ENCODE results near the gene PCDHGA8. TPM values are rescaled to one million over a fixed set of nuclear protein-coding genes. Genes with fewer than 3 reads are reported as not detected.

The PCDHGA8 gene
- total RNA-seq (2022; extraction: Qiagen RNA extraction): 0.02 to 0.08 TPM (median 0.03 TPM) in 5 replicates

GRCh38 chr5:141392429-141393198 is at the start of gene PCDHGA8:
Gene PCDHGA8 (plus strand): TSS chr5:141392633. CDS start chr5:141392814, 181 bp downstream.

GRCh38 chr5:141343242-141343952 is 49.0 kb upstream of the PCDHGA8 start, which contains the start of gene PCDHGA3:
Gene PCDHGA3 (plus strand): TSS chr5:141343829. CDS start chr5:141344034, 205 bp downstream.

GRCh38 chr5:141349917-141350619 is 42.4 kb upstream of the PCDHGA8 start, which contains the start of gene PCDHGB1:
Gene PCDHGB1 (plus strand): TSS chr5:141350099. CDS start chr5:141350261, 162 bp downstream.

GRCh38 chr5:141354900-141355469 is 37.4 kb upstream of the PCDHGA8 start, which contains the start of gene PCDHGA4:
Gene PCDHGA4 (plus strand): TSS chr5:141355021. CDS start chr5:141355108, 87 bp downstream.

DNA sequence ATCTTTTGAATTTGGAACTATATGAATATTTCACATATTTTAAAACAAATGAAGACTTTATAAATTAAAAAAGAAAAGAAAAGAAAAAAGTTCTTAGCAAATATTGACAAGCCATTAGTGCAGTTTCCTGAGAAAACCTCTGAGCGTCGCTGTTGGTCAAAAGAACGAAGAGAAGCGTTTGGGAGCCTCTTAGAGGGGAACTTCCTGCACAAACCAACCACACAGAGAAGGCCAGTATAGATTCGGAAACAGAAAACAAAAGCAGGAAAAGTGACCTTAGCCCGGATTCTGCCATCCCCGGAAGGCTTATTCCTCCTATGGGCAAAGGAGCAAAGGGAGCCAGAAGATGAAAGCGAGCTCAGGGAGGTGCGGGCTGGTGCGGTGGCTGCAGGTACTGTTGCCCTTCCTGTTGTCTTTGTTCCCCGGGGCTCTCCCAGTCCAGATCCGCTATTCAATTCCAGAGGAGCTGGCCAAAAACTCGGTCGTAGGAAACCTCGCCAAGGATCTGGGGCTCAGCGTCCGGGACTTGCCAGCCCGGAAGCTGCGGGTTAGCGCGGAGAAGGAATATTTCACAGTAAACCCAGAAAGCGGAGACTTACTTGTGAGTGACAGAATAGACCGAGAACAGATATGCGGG is 32.5 kb upstream of the PCDHGA8 start, which contains the start of gene PCDHGB2:
PCDHGB2 (plus strand) TSS at position 205 of the 637 bp plus-strand sequence; CDS start at position 347, 142 bp downstream.

GRCh38 chr5:141363952-141364660 is 28.3 kb upstream of the PCDHGA8 start, which contains the start of gene PCDHGA5:
Gene PCDHGA5 (plus strand): TSS chr5:141364162. CDS start chr5:141364331, 169 bp downstream.

DNA sequence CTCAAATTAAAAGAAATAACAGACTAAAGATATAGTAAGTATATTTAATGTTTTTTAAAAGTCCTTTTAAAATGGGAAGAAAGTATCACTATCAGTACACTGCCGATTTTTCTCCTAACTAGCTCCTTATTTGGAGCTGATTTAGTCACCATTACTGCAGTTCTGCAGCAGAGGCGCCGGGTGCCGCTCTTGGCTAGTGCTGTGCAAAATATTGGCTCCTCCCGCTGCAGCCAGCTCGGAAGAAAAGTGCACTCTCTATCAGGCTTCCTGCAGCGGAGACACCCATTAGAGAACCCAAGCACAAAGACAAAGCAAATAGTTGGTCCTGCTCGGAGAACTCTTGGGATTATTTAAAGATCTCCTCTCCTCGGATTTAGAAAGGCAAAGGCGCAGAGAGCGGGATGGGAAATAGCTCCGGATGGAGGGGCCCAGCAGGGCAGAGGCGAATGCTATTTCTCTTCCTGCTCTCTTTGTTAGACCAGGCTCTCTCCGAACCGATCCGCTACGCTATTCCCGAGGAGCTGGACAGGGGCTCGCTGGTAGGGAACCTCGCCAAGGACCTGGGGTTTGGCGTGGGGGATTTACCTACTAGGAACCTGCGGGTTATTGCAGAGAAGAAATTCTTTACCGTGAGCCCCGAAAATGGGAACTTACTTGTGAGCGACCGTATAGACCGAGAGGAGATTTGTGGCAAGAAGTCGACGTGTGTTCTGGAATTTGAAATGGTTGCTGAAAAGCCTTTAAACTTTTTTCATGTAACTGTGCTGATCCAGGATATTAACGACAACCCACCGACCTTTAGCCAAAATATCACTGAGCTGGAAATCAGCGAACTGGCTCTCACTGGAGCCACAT is 22.2 kb upstream of the PCDHGA8 start, which contains the start of gene PCDHGB3:
PCDHGB3 (plus strand) TSS at position 249 of the 855 bp plus-strand sequence; CDS start at position 402, 153 bp downstream.

GRCh38 chr5:141373673-141374317 is 18.6 kb upstream of the PCDHGA8 start, which contains the start of gene PCDHGA6:
Gene PCDHGA6 (plus strand): TSS chr5:141373891. CDS start chr5:141374084, 193 bp downstream.

DNA sequence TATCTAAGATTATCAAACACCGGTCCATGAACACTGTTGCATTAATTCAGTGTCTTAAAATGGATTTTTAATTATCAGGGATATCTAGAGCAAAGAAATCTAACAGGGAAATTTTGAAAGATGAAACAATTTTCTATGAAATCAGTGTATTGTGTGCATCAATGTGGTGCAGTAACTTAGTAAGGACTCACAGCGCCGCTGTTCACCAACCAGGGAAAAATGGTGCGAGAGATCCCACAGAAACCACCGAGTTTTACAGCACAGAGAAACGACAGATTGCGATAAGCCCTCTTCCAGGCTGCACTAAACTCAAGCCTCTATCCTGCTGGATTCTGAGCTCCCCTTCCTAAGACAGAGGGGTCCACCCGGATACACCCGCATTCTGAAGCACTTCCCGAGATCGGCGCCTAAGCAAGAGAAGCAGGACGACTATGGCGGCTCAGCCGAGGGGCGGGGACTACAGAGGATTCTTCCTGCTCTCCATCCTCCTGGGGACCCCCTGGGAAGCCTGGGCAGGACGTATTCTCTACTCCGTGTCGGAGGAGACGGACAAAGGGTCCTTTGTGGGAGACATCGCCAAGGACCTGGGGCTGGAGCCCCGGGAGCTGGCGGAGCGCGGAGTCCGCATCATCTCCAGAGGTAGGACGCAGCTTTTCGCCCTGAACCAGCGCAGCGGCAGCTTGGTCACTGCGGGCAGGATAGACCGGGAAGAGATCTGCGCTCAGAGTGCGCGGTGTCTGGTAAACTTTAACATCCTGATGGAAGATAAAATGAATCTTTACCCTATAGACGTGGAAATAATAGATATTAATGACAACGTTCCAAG is 9.8 kb upstream of the PCDHGA8 start, which contains the start of gene PCDHGA7:
PCDHGA7 (plus strand) TSS at position 274 of the 826 bp plus-strand sequence; CDS start at position 432, 158 bp downstream.

DNA sequence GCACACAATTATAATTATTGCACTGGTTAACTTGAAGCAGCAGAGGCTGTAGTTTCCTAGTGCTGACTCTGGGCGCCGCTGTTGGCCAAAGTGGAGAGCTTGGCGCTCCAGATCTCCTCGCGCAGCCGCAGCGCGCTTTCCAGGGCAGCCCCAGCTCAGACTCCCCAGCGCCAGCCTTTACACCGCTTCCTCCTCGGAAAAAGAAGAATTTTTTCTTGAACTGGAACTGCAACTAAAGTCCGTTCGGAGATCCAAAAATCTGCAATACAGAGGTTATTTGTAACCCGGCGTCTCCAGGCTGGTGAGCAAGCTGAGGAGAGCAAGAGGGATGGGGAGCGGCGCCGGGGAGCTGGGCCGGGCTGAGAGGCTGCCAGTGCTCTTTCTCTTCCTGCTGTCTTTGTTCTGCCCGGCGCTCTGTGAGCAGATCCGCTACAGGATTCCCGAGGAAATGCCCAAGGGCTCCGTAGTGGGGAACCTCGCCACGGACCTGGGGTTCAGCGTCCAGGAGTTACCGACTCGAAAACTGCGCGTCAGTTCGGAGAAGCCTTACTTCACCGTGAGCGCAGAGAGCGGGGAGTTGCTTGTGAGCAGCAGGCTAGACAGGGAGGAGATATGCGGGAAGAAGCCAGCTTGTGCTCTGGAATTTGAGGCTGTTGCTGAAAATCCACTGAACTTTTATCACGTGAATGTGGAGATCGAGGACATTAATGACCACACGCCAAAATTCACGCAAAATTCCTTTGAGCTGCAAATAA is 4.7 kb upstream of the PCDHGA8 start, which contains the start of gene PCDHGB4:
PCDHGB4 (plus strand) TSS at position 142 of the 755 bp plus-strand sequence; CDS start at position 329, 187 bp downstream.

GRCh38 chr5:141397756-141398551 is 5.5 kb downstream of the PCDHGA8 start, which contains the start of gene PCDHGB5:
Gene PCDHGB5 (plus strand): TSS chr5:141397947. CDS start chr5:141398128, 181 bp downstream.

GRCh38 chr5:141402553-141403243 is 10.3 kb downstream of the PCDHGA8 start, which contains the start of gene PCDHGA9:
Gene PCDHGA9 (plus strand): TSS chr5:141402778. CDS start chr5:141402953, 175 bp downstream.

GRCh38 chr5:141407790-141408505 is 15.5 kb downstream of the PCDHGA8 start, which contains the start of gene PCDHGB6:
Gene PCDHGB6 (plus strand): TSS chr5:141408021. CDS start chr5:141408203, 182 bp downstream.

DNA sequence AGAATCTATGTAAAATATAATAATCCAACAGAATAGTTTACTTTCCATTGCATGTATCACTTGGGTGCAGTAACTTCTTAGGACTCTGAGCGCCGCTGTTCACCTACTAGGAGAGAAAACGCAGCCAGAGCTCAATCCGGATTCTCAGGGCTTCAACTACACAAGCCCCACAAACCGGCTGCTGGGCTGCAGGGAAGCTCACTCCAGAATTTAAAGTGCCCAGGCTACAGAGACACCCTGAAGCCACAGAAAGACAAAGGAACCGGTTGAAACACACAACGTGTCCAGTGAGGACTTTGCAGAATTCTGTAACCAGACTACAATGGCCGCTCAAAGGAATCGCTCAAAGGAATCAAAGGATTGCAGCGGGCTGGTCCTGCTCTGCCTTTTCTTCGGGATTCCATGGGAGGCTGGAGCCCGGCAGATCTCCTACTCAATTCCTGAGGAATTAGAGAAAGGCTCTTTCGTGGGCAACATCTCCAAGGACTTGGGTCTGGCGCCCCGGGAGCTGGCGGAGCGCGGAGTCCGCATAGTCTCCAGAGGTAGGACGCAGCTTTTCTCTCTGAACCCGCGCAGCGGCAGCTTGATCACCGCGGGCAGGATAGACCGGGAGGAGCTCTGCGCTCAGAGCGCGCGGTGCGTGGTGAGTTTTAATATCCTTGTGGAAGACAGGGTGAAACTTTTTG is 20.6 kb downstream of the PCDHGA8 start, which contains the start of gene PCDHGA10:
PCDHGA10 (plus strand) TSS at position 134 of the 686 bp plus-strand sequence; CDS start at position 323, 189 bp downstream.

All from A549 treated with CORT108297 at 1 μM for 4 hours (cell line).